IPS-18a (cell line): ENCODE measurements around the gene COMMD3.
A peak's percentile ranks its signal among the peaks of the same experiment; 100 is the strongest.
"Not testable (repeated sequence)": the region's sequence is repeated elsewhere in the genome, so short reads cannot be mapped to it uniquely, and the experiment has no call there.

Experiments
- H3K27ac ChIP-seq: one replicate; pipeline ENCODE4 v1.5.1; 2013; ENCODE audit warnings: low read length
- H3K27me3 ChIP-seq: one replicate; pipeline ENCODE4 v1.6.1; 2013; ENCODE audit warnings: mild to moderate bottlenecking, low read length; ENCODE audit not compliant: control insufficient read depth, insufficient read depth
- H3K36me3 ChIP-seq: one replicate; pipeline ENCODE4 v1.6.1; 2013; ENCODE audit warnings: low read depth, low read length; ENCODE audit not compliant: control insufficient read depth
- H3K4me1 ChIP-seq: one replicate; pipeline ENCODE4 v1.6.1; 2013; ENCODE audit warnings: low read depth, low read length; ENCODE audit not compliant: control insufficient read depth
- H3K4me3 ChIP-seq: one replicate; pipeline ENCODE4 v1.5.1; 2013; ENCODE audit warnings: low read length
- H3K9ac ChIP-seq: one replicate; pipeline ENCODE4 v1.6.1; 2013; ENCODE audit warnings: mild to moderate bottlenecking, low read length, moderate library complexity
- H3K9me3 ChIP-seq: one replicate; pipeline ENCODE4 v1.6.1; 2013; ENCODE audit warnings: low read depth, low read length; ENCODE audit not compliant: control insufficient read depth

The COMMD3 gene

GRCh38 chr10:22309180-22310000 is 6.8 kb upstream of the COMMD3 start:
- no peak overlapping the region for H3K27ac ChIP-seq
- no peaks in the 10 kb centered on the region for H3K36me3 ChIP-seq
- peaks cover 15% of the 10 kb centered on the region for H3K27me3 ChIP-seq
- no peak overlapping the region for H3K9ac ChIP-seq
- no peaks in the 10 kb centered on the region for H3K4me1 ChIP-seq
- H3K9me3 ChIP-seq, result no peaks in the 10 kb centered on the region
- H3K4me3 ChIP-seq, result no peak overlapping the region

DNA sequence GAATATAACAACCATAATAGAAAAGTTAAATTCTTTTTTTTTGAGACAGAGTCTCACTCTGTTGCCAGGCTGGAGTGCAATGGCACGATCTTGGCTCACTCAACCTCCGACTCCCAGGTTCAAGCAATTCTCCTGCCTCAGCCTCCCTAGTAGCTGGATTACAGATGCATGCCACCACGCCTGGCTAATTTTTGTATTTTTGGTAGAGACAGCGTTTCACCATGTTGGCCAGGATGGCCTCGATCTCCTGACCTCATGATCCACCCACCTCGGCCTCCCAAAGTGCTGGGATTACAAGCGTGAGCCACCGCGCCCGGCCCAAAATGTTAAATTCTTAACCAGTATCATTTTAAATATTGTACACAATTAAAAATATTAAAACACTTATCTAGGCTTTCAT is 6.2 kb upstream of the COMMD3 start:
- H3K9ac ChIP-seq, H3K9me3 ChIP-seq, H3K27ac ChIP-seq, H3K36me3 ChIP-seq, H3K4me3 ChIP-seq, H3K4me1 ChIP-seq: not testable (repeated sequence)
- H3K27me3 ChIP-seq, result peaks cover 22% of the 10 kb centered on the region

DNA sequence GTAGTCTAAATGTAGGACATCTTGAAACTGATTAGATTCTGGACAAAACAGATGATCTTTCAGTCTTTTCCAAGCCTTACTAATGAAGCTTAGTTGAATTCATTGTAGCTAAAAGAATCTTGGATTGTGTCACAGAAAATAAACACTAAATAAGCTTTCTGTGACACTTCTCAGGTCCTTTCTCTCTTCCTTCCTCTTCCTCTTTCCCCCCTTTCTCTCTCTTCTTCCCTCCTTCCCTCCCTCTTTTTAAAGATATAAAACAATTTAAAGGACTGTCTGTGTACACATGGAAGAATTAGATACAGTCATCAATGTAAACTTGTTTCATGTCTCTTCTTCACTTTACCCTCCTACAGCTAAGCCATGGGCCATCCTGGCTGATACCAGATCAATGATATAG is 5.3 kb upstream of the COMMD3 start:
- H3K4me1 ChIP-seq, result peaks cover 10% of the 10 kb centered on the region
- peaks cover 30% of the 10 kb centered on the region for H3K27me3 ChIP-seq
- no peaks in the 10 kb centered on the region for H3K36me3 ChIP-seq
- H3K27ac ChIP-seq, result no peak overlapping the region
- H3K4me3 ChIP-seq, result no peak overlapping the region
- no peak overlapping the region for H3K9ac ChIP-seq
- no peaks in the 10 kb centered on the region for H3K9me3 ChIP-seq

DNA sequence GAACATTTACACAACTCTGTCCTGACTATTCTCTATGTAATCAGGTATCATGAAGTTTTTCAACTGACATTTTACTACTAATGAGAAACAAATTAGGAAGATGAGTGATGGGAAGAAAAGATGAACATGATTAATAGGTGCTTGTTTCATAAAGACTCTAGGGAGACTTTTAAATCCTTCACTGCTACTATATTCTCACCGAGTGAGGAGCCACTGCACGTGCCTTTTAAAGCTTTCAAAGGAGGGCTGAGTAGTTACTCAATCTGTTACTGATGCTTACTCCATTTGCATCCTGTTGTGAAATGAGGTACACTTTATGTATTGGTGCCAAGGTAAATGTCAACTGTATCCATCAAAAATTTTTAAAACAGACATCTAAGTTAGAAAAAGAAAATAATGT is 1.3 kb upstream of the COMMD3 start:
- Histone ChIP-seq H3K4me3 (no peak overlapping the region), H3K9ac (no peak overlapping the region), H3K4me1 (peaks cover 33% of the 10 kb centered on the region), H3K27me3 (peaks cover 64% of the 10 kb centered on the region), H3K36me3 (no peaks in the 10 kb centered on the region), H3K27ac (no peak overlapping the region), H3K9me3 (no peaks in the 10 kb centered on the region)

DNA sequence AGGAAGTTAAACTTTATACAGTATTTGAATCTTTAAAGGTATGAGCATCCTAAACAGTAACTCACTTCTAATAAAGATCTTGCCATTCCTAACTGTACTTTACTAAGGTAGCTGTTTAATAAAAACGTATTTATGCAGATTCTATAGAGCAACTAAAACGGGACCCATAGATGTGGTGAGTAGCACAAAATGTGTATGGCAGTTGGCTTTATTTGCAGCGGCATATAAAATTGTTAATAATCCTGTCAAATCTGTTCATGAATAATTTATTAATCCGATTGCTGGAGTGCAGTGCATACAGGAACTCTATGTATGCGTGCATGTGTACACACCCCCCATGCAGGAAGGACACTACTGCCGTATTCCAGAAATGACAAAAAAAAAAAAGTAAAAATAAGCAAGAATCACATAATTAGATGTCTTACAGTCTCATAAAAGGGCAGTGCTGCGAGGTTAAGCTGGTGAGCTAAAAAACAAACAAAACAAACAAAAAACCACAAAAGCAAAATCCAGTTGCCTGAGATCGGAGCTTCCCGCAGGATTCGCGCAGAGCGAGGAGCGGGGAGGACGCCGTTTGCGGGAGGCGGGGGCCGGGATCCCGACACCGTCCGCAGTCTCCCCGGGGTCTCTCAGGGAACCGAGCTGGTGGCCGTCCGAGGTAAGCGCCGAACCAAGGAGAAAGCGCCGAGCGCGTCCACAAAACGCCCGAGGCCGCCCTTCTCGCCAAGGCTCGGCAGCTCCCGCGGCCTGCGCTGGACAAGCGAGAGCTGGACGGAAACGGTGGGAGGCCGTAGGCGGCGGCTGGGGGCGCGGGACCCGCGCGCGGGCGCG is 518 bp upstream of the COMMD3 start:
- Histone ChIP-seq H3K36me3 (no peaks in the 10 kb centered on the region), H3K9me3 (no peaks in the 10 kb centered on the region), H3K9ac (peak overlapping the region; percentile 24), H3K27ac (no peak overlapping the region), H3K4me1 (peaks cover 37% of the 10 kb centered on the region), H3K27me3 (peaks cover 69% of the 10 kb centered on the region), H3K4me3 (peak overlapping the region; percentile 91)

DNA sequence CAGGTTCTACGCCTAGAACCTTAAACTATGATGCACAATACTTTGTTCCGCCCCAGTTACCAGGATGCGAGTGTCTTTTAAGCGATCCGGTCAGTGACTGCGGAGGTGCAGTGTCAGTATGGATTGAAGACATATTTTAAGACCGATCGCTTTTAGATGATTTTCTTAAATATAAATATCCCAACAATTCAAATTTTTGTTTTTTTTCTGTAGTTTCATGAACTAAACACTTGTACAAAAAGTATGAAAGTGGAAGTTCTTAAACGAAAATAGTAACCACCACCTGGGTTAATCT is 835 bp downstream of the COMMD3 start:
- Histone ChIP-seq H3K9me3 (no peaks in the 10 kb centered on the region), H3K4me1 (peaks cover 37% of the 10 kb centered on the region), H3K27ac (no peak overlapping the region), H3K4me3 (peak overlapping the region; percentile 91), H3K9ac (peak overlapping the region; percentile 50), H3K27me3 (peaks cover 72% of the 10 kb centered on the region), H3K36me3 (no peaks in the 10 kb centered on the region)

DNA sequence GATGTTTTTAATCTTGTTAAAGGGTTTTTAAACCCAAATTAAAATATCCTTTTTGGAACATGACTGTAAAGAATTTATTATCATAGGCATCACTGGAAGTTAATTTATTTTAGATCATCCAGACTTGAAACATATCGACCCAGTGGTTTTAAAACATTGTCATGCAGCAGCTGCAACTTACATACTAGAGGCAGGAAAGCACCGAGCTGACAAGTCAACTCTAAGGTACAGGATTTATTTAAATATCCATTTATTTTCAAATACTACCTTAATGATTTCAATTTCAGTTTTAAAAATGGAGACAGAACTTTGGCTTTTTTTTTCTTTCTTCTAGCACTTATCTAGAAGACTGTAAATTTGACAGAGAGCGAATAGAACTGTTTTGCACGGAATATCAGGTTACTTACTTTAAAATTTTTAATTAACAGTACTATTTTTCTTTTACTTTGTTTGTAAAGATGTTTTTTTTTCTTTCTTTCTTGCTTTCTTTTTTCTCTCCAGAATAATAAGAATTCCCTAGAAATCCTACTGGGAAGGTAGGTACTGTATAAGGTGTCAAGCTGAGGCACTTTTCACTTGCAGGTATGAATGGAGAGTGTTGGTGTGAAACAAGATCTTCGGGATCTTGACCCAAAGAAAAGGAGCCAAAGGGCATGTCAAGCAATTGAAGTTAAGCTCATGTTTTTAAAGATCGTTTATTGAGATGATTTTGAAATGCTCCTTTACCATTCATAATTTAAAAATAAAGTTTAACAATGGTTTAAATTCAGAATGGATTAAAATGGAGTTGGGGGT is 1.8 kb downstream of the COMMD3 start:
- no peaks in the 10 kb centered on the region for H3K9me3 ChIP-seq
- H3K36me3 ChIP-seq, result no peaks in the 10 kb centered on the region
- H3K27ac ChIP-seq, result no peak overlapping the region
- peaks cover 80% of the 10 kb centered on the region for H3K27me3 ChIP-seq
- no peak overlapping the region for H3K4me3 ChIP-seq
- peaks cover 44% of the 10 kb centered on the region for H3K4me1 ChIP-seq
- no peak overlapping the region for H3K9ac ChIP-seq

DNA sequence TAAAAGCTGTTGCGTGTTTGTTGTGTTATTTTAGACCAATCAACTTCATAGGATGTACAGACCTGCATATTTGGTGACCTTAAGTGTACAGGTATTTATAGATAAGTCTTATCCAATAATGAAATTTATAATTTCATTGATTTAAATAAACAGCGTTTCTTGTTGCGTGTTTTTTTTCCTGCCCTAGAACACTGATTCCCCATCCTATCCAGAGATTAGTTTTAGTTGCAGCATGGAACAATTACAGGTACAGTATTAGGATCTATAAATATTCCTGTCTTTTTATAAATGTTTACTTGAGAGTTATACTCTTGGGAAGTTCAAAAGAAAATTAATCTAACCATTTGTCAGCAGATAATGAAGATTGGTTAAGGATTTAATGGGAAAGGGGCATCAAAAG is 2.6 kb downstream of the COMMD3 start:
- no peak overlapping the region for H3K4me3 ChIP-seq
- peaks cover 80% of the 10 kb centered on the region for H3K27me3 ChIP-seq
- H3K27ac ChIP-seq, result no peak overlapping the region
- peaks cover 51% of the 10 kb centered on the region for H3K4me1 ChIP-seq
- H3K36me3 ChIP-seq, result no peaks in the 10 kb centered on the region
- H3K9ac ChIP-seq, result no peak overlapping the region
- H3K9me3 ChIP-seq, result no peaks in the 10 kb centered on the region

DNA sequence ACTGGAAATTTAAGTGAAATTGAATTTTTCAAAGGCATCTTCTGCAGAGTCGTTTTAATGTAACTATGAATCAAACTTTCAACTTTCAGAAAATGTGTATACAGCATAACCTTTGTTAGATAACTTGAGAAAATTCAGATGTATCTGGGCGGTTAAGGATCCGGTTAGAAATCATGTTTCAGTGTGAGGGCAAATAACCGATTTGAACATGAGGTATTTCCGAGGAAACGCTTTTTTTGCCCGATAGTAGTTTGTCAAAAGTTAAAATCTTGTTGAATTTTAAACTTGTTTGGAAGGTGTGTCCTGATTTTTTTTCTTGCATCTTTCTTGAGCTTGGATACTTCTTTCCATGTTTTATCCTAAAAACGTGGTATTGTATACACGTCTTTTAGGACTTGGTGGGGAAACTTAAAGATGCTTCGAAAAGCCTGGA is 3.4 kb downstream of the COMMD3 start:
- Histone ChIP-seq H3K9ac (no peak overlapping the region), H3K9me3 (no peaks in the 10 kb centered on the region), H3K4me3 (peak overlapping the region; percentile 48), H3K27me3 (peaks cover 80% of the 10 kb centered on the region), H3K36me3 (no peaks in the 10 kb centered on the region), H3K27ac (no peak overlapping the region), H3K4me1 (peaks cover 59% of the 10 kb centered on the region)

DNA sequence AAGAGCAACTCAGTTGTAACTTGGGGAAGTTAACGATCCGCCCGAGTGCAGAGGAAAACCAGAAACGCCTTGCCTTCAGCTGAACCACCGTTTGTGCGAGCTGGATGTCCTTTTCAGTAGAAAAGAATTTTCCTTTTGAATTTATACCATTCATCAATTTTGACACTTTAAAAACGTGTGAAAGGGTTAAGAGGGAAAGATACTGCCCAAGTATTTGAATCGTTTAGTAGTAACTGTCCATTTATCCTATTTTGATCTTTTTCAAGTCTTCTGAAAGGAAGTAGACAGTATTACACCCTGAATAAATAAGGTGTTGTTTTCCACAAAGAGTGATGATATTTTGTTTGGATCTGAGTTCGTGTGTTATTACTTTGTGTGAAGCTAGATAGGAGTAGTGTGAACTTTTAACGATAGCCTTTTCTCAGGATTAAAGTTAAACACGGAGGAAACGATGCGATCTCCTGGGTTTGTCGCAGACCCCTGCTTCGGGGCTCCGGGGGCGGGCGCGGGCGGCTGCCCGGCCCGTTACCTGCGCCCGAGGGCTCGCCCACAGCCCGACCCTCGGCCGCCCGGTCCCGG is 3.9 kb downstream of the COMMD3 start:
- Histone ChIP-seq H3K9me3 (no peaks in the 10 kb centered on the region), H3K9ac (no peak overlapping the region), H3K27me3 (peaks cover 80% of the 10 kb centered on the region), H3K4me1 (peaks cover 60% of the 10 kb centered on the region), H3K27ac (no peak overlapping the region), H3K36me3 (no peaks in the 10 kb centered on the region), H3K4me3 (peak overlapping the region; percentile 48)

DNA sequence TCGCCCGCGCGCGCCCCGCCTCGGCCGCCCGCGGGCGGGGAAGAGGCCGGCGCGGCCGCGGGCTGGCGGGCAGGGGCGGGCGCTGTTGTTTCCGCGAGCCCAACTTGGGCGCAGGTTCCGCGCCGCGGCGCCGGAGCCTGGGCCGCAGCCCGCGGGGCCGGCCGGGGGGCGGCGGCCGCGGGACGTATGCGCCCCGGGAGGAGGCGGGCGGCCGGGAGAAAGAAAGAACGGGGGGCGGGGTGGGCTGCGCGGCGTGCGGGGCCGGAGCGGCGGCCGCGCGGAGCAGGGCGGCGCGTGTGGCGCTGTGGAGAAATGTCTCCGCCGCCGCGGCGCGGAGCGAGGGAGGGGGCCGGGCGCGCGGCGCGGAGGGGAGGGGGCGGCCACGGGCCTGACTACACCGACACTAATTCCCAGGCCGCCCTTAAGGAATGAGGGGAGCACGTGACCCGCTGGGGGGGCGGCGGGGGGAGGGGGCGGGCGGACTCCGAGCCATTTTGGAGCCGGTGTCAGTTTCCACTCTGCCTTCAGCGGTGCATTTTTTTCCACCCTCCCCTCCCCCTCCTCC is 4.5 kb downstream of the COMMD3 start, which contains the start of gene BMI1:
Gene BMI1 (plus strand): TSS at position 509 of the 565 bp plus-strand sequence. CDS start 5,351 bp downstream, outside the sequence.
- peak within 1 kb of the TSS; percentile 52 for H3K9ac ChIP-seq
- peak within 1 kb of the TSS; percentile 62 for H3K4me3 ChIP-seq
- H3K36me3 ChIP-seq, result no peaks in the 10 kb centered on the region
- no peak within 1 kb of the TSS for H3K27ac ChIP-seq
- peaks cover 55% of the 10 kb centered on the region for H3K4me1 ChIP-seq
- peaks cover 77% of the 10 kb centered on the region for H3K27me3 ChIP-seq
- H3K9me3 ChIP-seq, result no peaks in the 10 kb centered on the region
